Measurements from ENCODE around the gene SORBS2. TPM values are rescaled to one million over a fixed set of nuclear protein-coding genes. Genes with fewer than 3 reads are reported as not detected.

Gene SORBS2
- polyA plus RNA-seq, 3 donors from 2014 or later = 2.6 to 5.8 TPM; not detected in 1

DNA sequence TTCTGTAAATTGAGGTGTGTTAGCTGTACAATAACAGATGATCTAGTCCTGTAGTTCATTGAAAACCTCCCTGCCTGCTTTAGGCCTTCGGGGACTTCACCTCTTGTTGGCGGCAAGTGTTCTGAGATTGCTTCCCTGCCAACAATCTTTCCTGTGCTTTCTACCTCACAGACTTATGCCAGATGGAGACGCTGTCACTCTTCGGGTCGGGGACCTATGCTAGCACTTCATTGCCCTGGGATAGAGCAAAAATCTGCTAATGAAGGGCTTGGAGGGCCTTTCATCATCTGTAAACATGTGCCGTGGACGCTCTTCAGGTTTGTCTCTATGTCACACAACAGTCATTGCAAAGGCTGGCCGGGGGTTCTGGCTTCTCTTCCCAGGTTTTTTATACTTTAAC, 272.0 kb downstream of the SORBS2 start:
- Mint-ChIP-seq H3K27ac (no peak overlapping the region), H3K36me3 (no peaks in the 10 kb centered on the region), H3K27me3 (ENCODE audit: low read depth in 3 of 3) (peaks cover 2 to 17% (median 7%) of the 10 kb centered on the region in 3 donors), H3K9me3 (no peaks in the 10 kb centered on the region), H3K4me1 (peaks cover 2 to 4% of the 10 kb centered on the region in 2 donors), H3K4me3 (no peak overlapping the region)
- no peak for DNase-seq

DNA sequence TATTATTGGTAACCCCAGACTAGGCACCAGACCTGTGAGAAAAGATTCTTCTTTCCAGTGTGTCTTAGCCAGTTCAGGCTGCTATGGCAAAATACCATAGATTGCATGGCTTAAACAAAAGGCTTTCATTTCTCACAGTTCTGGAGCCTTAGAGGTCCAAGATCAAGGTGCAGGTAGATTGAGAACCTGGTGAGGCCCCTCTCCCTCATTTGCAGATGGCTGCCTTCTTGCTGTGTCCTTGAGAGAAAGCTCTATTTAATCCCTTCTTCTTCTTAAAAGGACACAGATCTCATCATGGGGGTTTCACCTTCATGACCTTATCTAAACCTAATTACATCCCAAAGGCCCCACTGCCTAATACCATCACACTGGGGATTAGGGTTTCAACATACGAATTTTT, 273.2 kb downstream of the SORBS2 start:
- no peaks in the 10 kb centered on the region for H3K9me3 Mint-ChIP-seq
- H3K36me3 Mint-ChIP-seq = no peaks in the 10 kb centered on the region
- no peak overlapping the region for H3K27ac Mint-ChIP-seq
- H3K4me3 Mint-ChIP-seq = no peak overlapping the region
- DNase-seq = no peak
- H3K4me1 Mint-ChIP-seq = peaks cover 3 to 4% of the 10 kb centered on the region in 2 donors
- peaks cover 7 to 17% (median 11%) of the 10 kb centered on the region in 3 donors for H3K27me3 Mint-ChIP-seq (ENCODE audit: low read depth in 3 of 3)

- Mint-ChIP-seq H3K27ac (no peak overlapping the region), H3K4me3 (no peak overlapping the region), H3K9me3 (no peaks in the 10 kb centered on the region), H3K27me3 (ENCODE audit: low read depth in 3 of 3) (peaks cover 13 to 18% (median 14%) of the 10 kb centered on the region in 3 donors), H3K36me3 (peaks cover 0 to 4% (median 0%) of the 10 kb centered on the region in 3 donors), H3K4me1 (peaks cover 3 to 4% of the 10 kb centered on the region in 2 donors)
- DNase-seq = no peak
Measured at GRCh38 chr4:185536411-185536709, 275.6 kb downstream of the SORBS2 start.

- DNase-seq = no peak
- H3K27ac Mint-ChIP-seq = no peak overlapping the region
- H3K4me3 Mint-ChIP-seq = no peak overlapping the region
- peaks cover 3 to 4% of the 10 kb centered on the region in 2 donors for H3K4me1 Mint-ChIP-seq
- H3K36me3 Mint-ChIP-seq = peaks cover 0 to 4% (median 0%) of the 10 kb centered on the region in 3 donors
- H3K27me3 Mint-ChIP-seq (ENCODE audit: low read depth in 3 of 3) = peaks cover 12 to 18% (median 14%) of the 10 kb centered on the region in 3 donors
- H3K9me3 Mint-ChIP-seq = no peaks in the 10 kb centered on the region
Measured at GRCh38 chr4:185535612-185536410, 276.2 kb downstream of the SORBS2 start.
